Activated T-cell treated with anti-CD3 and anti-CD28 coated beads for 24 hours (primary cell): ENCODE results near the gene SH2D4B.

Source experiments
- DNase-seq: peaks from one replicate; pipeline ENCODE4 v3.0.0-alpha.2; 2020; ENCODE audit warnings: low read depth

SH2D4B gene

DNA sequence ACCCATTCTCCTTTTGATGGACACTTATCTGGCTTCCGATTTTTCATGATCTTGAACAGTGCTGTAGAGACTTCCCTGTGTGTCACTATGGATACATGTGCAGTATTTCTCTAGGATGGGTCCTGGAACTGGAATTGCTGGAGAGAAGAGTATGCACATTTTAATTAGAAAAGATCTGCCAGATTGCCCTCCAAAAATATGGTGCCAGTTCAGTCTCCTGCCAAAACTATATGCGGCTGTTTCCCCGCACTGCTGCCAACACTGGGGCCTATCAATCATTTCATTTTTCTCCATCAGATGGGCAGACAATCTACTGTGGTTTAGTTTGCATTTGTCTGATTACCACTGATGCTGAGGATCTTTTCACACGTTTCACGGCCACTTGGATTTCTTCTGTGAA is 105.0 kb downstream of the SH2D4B start:
- no peak for DNase-seq

DNA sequence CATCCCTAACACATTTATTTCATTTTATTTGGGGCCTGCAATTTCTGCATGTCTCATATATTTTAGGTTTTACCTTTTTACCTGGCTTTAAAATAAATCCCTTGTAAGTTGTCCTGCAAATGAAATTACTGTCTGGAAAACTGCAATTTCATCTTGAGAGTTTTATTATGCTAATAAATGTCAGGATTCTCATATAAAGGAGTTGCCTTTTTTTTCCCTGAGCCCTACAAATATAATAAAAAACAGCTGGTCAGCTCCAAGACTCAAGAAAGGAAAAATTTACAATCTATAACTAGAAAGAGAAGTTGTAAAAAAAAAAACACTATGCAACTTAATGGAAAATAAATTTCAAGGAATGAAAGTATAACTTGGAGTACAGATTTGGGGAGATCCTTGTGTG is 108.7 kb downstream of the SH2D4B start:
- DNase-seq = no peak

DNA sequence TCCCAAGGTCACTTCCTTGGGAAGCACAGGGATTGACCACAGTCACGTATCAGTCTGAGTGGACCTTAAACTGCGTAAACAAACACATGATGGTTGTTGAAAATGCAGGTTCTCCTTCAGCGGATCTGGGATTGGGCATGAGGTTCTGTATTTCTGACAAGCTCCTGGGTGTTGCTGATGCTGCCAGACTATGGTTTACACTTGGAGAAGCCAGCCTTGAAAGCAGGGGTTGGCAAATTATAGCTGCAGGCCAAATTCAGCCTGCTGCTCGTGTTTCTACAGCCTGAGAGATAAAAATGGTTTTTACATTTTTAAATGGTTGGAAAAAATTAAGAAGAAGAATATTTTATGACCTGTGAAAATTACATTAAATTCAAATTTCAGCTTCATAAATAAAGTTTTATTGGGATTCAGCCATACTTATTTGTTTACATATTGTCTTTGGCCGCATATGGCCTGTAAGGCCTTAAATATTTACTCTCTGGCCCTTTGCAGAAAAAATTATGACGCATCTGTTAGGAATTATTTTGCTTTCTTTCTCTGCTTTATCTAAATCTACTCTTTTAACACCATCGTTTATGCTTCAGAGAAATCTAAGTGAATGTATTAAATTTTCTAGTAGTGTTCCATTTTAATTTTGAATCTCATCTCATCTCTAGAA is 109.6 kb downstream of the SH2D4B start:
- no peak for DNase-seq

DNA sequence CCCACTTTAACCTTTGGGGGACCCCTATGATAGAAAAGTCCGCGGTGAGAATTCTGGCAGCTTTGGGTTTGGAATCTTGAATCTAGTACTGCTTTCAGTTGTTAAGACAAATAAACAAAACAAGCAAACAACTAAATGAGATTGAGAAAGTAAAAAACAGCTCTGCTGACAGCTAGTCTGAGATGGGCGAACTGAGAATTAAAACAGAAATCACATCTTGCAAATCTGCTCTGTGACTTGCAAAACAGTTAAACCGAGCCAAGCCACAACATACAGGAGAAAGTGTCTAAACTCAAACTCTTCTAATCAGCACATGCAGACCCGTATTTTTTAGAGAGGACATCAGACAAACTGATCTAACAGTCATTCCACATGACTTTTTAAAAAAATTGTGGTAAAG is 110.4 kb downstream of the SH2D4B start:
- DNase-seq = no peak

DNA sequence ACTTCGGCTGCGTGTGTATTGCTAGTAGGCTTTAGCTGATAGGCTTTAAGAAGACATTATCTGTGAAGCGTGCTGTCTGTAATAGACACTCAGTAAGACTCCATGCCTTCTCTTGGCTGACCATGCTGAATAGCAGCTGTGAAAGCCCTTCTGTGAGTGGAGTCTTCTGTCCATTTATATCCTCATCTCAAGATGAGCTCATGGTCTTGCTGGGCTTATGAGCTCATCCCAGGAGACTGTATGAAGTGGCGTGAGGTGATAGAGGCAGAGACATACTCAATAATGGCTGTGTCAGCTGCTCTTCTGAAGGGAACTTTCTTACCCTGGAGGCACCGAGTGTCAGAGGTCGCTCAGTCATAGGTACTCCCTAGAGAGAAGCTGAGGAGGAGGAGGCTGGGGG is 111.5 kb downstream of the SH2D4B start:
- DNase-seq = no peak

DNA sequence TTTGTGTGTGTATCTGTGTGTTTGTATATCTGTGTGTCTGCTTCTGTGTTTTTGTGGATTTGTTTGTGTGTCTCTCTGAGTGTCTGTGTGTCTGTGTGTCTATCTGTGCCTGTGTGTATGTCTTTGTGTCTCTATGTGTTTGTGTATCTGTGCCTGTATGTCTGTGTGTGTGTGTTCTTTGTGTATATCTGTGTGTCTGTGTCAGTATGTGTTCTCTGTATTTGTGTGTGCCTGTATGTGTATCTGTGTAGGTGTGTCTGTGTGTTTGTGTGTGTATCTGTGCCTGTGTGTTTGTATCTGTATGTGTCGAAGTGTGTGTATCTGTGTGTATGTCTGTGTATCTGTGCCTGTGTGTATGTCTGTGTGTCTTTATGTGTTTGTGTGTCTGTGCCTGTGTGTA is 118.2 kb downstream of the SH2D4B start:
- no peak for DNase-seq

DNA sequence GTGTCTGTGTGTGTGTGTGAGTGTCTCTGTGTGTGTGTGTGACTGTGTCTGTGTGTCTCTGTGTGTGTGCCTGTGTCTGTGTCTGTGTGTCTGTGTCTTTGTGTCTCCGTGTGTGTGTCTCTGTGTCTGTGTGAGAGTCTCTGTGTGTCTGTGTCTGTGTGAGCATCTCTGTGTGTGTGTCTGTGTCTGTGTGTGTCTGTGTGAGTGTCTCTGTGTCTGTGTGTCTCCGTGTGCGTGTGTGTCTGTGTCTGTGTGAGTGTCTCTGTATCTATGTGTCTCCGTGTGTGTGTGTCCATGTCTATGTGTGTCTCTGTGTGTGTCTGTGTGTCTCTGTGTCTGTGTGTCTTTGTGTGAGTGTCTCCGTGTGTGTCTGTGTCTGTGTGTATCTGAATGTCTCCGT is 120.4 kb downstream of the SH2D4B start:
- DNase-seq = no peak

DNA sequence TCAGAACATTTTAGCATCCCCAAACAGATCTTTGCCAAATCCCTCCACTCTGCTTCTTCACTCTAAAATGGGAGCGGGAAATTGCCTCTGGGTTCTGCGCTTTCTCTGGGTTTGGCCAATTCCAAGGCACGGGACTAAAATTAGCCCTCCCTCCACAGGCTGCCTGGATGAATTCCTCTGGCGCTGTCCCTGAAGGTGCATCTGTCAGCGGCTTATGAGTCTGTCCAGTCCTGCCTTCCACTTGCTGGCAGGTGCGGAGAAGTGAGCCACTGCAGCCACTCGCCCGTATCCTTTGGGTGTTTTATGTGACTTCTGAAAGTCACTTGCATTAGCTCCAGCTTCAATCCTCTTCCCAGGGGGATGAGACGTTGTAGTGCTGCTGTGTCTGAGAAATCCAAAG is 121.6 kb downstream of the SH2D4B start:
- DNase-seq = no peak

DNA sequence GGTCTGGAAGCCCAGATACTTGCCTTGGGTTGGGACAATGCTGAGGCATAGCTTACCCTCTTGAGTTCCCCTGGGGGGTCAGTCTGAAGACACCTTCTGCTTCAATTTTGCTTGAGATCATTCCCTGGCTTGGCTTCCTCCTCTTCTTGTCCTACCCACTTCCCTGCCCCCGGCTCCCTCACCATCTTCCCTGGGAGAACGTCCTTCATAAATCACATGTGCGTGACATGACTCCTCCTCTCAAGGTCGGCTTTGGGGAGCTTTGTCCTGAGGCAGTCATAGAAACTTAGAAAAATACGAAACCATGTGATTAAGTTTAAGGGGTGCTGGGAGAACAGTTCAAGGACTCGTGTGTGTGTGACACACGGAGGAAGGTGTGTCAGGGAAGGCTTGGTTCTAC is 122.6 kb downstream of the SH2D4B start:
- DNase-seq = no peak

DNA sequence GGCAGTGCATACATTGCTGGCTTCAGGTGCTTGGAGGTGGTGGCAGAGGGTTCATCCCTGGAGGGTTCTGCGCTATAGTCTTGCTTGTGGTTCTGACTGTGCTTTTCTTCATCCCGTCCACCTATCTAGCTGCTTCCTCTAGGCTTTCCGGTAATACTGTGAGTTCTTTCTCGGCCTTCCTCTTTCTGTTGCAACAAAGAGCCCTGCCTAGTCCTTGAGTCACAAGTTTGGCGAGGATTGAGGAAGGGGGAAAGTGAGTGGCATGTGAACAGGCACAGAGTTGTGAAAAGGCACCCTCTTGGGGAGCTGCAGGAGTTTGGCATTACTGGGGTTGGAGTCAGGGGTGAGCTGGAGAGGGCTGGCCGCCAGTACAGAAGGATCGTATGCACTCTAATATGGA is 123.0 kb downstream of the SH2D4B start:
- no peak for DNase-seq

DNA sequence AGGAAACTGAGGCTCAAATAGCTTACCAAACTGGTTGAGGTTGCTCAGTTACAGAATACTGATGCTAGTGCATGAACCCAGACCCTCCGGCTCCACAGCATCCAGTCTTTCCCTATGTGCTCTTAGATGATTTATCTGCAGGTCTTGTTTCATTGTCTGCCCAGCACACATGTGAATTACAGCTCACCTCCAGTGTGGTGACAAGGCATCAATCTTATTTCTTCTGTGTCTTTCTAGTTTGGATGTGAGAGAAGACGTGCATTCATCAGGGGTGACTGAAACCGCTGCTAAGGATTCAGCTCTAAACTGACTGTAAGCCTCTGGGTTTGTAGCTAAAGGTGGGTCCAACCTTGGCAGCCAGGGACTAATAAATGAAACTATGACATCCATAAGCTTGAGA is 123.8 kb downstream of the SH2D4B start:
- DNase-seq = no peak

DNA sequence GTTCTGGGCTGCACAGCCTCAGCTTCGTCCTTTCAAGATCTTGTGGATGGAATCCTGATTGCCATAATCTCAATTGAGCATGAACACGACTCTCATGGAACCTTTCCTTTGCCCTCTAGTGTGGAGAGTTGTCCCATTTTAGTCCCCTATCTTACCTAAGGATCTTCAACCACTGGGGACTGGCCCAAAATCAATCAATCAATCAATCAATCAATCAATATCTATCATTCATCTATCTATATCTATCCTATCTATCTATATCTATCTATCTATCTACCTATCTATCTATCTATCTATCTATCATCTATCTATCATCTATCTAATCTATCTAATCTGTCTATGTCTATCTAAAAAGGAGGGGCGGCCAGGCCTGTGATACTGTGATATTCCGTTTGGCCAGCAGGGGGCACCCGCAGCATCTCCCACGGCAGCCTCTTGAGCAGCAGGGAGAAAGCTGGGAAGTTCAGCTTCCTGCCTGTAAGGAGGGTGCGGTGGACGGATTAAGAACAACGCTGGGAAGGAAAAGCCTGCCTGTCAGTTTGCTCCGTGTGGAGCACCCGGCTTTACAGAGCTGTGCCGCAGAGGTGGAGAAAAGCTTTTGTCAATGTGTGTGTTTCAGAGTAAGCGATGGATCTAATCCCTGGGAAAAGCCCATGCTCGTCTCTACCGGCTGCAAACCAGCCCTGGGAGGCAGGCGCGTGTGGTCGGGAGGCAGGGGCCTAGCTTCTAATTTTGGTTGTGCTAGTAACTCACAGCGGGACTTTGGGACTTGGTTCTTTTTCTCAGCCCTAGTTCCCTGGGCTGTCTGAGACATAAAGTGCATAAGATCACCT is 124.9 kb downstream of the SH2D4B start:
- peak; percentile 50 for DNase-seq

DNA sequence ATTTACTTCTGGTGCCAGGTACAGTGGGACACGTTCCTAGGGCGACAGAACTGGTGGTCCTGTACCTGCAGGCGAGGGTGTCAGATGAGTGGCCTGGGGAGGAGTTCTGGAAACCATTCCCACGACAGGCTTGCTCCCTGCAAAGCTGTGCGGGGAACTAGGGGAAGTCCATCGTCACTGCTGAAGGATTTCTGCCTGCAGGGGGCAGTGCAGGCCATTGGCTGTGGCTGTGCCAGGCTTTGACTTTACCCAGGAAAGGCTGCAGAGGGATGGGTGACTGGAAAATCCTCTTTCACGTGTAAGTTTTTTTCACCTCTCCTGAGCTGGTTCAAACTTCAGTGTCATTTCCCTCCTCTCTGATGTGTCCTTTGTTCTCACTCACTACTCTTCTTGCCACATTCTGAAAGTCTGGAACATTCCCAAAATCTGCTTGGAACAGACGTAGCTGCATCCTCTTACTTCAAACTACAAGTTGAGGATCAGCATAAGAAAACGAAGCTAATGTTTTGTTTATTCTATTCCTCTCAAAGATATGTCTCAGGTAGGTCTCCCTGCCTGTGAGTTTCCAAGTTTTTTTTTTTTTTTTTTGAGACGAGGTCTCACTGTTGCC is 126.5 kb downstream of the SH2D4B start:
- peak; percentile 17 for DNase-seq

DNA sequence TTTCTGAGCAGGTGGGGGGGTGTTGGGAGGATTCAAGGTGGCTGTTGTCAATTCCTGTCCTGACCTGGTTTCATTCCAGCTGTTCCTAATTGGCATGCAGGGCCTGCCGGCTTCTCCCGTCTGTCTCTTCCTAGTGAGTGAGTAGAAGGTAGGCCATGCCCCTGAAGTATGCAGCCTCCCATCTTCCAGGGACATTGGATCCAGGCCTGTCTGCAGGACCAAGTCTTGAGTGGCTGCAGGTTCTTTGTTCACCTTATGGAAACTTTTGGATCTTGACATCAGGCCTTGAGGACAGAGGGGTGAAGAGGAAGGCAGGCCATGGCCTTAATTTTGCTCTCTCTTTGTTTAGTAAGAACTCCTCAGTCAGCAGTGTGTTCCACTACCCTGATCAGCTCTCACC is 131.8 kb downstream of the SH2D4B start:
- no peak for DNase-seq

DNA sequence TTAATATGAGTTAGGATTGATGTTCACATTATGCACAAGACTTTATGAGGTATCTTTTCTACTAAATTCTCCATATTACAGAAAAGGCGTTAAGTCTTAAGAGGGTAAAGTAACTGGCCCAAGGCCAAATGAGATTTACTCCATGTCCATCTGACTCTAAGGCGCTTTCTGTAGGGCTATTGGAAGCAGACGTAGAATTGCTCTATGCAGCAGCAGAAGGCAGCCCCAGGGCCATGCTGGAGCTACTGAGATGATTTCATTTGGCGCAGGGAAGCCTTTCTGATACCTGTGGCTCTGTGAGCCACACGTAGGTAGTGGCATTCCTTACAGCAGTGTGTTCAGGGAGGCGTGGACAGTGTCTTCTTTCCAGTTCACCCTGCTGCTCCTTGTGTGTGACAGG is 133.1 kb downstream of the SH2D4B start:
- no peak for DNase-seq

DNA sequence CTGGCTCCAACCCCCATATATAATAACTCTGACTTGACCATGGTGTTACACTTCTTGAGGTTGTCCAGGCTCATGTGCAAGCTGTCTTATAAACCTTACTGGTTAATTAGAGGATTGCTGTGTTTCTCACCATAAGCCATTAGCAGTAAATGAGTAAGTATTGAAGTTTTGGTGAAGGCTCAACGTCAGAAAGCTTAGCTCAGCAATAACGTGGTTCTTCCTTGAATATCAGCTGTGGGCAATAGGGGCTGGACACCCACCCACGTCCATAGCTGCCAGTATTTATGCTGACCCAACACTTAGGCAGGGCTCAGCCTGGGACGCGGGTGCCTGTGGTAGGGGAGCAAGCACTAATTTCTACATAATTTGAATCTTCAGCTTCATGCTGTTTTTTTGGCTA is 134.1 kb downstream of the SH2D4B start:
- no peak for DNase-seq

DNA sequence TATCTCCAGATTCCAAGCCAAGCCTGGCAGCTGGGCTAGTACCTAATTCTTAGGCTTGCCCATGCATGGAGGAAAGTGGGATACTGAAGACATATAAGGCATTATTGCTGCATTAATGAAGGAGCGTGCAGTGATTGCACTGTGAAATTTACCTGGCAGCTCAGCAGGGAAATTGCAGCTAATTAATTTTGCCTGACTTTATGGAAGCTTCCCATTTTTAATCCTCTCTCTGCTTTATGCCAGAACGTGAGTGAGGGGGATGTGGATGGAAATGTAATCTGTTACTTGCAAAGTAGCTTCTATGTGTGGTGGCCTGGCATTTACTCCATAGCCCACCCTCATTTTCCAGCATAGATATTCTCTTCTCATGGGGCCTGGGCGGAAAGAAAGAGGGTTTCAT is 134.9 kb downstream of the SH2D4B start:
- no peak for DNase-seq

DNA sequence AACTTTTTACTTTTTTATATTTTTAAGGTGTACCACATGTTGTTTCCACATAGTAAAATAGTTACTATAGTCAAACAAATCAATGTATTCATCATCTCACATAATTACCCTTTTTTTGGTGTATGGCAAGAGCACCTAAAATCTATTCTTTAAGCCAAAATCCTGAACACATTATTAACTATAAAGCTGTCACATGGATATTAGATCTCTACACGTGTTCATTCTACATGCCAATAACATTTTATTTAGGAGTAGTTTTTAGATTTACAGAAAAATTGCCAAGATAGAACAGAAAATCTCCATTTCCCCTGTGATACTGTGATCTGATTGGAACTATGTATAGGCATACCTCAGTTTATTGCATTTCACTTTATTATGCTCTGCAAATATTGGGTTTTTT is 137.1 kb downstream of the SH2D4B start:
- no peak for DNase-seq

DNA sequence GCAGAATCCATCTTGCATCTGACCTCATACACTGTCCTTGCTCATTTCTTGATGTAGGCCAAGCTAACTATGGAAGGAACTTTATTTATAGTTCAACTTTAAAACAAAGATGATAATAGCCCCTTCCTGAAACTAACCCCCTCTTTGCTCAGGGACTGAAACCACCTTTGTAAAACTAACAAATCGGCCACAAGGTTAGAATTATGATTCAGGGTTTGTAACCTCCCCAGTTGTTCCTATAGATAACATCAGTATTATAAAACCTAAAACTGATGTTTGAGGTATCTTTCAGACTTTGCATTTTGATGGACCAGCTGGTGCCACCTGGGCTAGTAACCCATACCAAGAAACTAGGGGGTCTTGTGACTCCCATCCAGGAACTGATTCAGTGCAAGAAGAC is 143.4 kb downstream of the SH2D4B start:
- no peak for DNase-seq

DNA sequence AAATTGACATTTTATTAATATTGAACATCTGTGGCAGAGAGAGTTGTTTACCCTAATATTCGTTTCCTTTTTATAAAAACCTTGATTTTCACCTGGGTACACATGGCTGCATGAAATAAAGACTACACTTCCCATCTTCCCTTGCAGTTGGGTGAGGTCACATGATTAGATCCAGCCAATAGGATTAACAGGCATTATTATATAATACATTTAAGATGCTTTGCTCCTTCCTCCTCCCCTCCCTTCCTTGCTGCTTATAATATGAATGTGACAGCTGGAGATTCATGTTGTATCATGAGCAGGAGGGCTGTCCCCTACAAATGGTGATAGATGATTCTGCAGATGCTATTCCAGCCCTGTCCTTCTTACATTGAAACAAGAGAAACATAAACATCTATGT is 146.6 kb downstream of the SH2D4B start:
- no peak for DNase-seq

DNA sequence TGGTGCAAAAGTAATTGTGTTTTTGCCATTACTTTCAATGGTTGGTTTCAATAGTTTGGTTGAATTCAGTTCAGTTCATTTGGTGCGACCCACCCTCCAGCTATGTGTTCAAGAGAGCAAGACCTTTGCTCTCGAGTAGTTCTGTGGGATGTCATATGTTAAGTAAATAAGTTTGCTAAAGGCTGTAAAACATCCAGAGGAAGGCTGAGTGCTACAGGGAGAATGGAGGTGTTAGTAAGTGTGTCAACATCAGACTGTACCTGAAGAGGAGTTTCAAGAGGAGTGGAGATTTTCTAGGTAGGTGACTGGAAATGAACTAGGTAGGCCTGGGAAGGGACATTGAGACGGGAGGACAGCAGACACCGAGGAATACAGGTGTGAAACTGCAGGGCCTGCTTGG is 147.7 kb downstream of the SH2D4B start:
- no peak for DNase-seq

DNA sequence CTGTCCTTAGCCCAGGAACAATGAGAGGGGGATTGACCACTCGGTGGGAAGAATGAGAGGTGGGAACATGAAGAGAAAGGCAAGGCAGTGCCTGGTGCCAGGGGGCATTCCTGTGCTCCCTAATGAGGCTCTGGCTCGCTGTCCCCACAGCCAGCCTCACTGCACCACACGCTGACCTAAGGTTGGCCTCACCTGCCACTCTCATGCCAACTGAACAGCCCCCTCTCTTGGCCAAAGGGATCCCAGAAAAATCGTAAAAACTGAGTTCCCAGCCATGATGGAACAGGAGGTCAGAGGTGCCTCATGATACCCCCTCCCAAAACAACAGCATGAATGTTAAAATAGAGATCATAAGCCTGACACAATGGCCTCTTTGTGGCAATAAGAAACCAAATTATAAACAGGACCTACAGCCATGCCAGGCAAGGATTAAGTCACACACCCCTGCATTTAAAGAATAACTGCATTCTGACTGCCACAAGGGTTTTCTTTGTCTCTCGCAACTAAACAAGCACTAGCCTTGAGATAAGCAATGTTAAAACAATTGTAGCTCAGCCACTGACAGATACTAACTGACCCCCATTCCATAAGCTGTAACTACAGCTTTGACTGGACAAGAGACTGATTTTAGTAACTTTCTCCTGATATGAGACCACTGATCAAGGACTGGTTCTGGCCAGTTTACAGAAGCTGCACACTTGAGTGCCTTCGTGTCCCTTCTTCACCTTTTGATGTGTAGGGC is 149.2 kb downstream of the SH2D4B start:
- no peak for DNase-seq

DNA sequence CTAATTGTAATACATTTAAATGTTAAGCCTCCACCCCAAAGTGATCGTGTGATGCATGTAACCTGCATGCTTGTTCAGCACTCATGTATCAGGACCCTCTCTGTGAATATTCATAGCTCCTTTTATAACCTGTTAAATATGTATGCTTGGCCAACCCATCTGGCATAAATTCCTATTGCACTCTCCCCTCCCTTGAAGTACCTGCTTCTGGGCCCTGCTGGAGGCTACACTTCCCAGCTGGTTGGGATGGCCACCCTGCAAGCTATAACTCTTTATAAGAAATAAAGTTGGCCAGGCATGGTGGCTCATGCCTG is 149.7 kb downstream of the SH2D4B start:
- DNase-seq = no peak
